IPS DF 6.9 (cell line): ENCODE results near the gene CACNG1.
"Not testable (repeated sequence)": the region's sequence is repeated elsewhere in the genome, so short reads cannot be mapped to it uniquely, and the experiment has no call there.

Experiments
- DNase-seq: peaks from one replicate; pipeline ENCODE4 v3.0.0-alpha.2; 2013; ENCODE audit warnings: low read depth, low spot score
- H3K27ac ChIP-seq: one replicate; pipeline ENCODE4 v1.5.1; 2013; ENCODE audit warnings: low read length, control low read depth
- H3K27me3 ChIP-seq: 2 replicates; pipeline ENCODE4 v1.6.1; 2013; ENCODE audit warnings: mild to moderate bottlenecking, low read length; ENCODE audit not compliant: control insufficient read depth, insufficient read depth
- H3K36me3 ChIP-seq: 2 replicates; pipeline ENCODE4 v1.6.1; 2013; ENCODE audit warnings: low read length; ENCODE audit not compliant: control insufficient read depth, insufficient read depth
- H3K4me1 ChIP-seq: 2 replicates; pipeline ENCODE4 v1.6.1; 2013; ENCODE audit warnings: low read length; ENCODE audit not compliant: control insufficient read depth, insufficient read depth
- H3K4me3 ChIP-seq: 2 replicates; pipeline ENCODE4 v1.5.1; 2013; ENCODE audit warnings: mild to moderate bottlenecking, low read length
- H3K9me3 ChIP-seq: 2 replicates; pipeline ENCODE4 v1.6.1; 2013; ENCODE audit warnings: low read length, inconsistent platforms; ENCODE audit not compliant: control insufficient read depth, insufficient read depth
- WGBS: extraction: QIAGEN DNeasy Blood & Tissue Kit; methylation state at CpG from one replicate; pipeline ENCODE4 v1.1.7; 2013; ENCODE audit warnings: mixed read lengths, missing lambda C conversion rate; ENCODE audit not compliant: insufficient read length, insufficient coverage; 5-methylcytosine and 5-hydroxymethylcytosine counted together

CACNG1 gene

DNA sequence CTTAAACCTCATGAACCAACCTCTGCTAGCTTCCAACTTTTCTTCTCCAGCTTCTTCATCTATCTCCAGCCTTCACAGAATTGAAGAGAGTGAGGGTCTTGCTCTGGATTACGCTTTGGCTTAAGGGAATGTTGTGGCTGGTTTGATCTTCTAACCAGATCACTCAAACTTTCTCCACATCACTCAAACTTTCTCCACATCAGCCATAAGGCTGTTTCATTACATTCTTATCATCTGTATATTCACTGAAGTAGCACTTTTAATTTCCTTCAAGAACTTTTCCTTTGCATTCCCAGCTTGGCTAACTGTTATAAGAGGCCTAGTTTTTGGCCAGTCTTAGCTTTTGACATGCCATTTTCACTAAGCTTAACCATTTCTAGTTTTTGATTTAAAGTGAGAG, 52.3 kb downstream of the CACNG1 start:
- no CpG with 5 or more reads among the region's 1 CpG for WGBS
- no peak overlapping the region for H3K27ac ChIP-seq
- H3K9me3 ChIP-seq, result no peaks in the 10 kb centered on the region
- DNase-seq, result no peak
- H3K36me3 ChIP-seq, result no peaks in the 10 kb centered on the region
- no peaks in the 10 kb centered on the region for H3K4me1 ChIP-seq
- no peaks in the 10 kb centered on the region for H3K27me3 ChIP-seq
- H3K4me3 ChIP-seq, result no peak overlapping the region

DNA sequence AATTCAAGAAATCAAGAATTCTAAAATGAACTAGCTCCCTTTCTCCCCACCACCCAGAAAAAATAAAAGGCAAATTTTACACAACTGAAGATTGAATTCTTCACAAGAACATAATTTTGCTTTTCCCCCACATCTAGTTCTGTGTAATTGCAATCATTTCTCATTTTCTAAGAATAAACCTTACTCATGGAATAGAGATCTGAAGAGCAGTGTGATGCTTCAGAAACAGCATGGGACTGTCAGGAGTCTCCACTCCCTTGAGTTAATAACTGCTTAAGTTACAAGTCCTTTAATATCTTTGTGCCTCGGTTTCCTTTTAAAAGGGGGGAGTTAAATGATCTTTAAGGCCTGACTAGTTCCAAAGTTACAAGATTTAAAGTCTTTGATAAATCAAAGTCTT, 53.7 kb downstream of the CACNG1 start:
- WGBS, result no CpG with 5 or more reads among the region's 1 CpG
- DNase-seq, result no peak
- Histone ChIP-seq H3K9me3 (no peaks in the 10 kb centered on the region), H3K4me1 (no peaks in the 10 kb centered on the region), H3K4me3 (no peak overlapping the region), H3K27me3 (no peaks in the 10 kb centered on the region), H3K27ac (no peak overlapping the region), H3K36me3 (no peaks in the 10 kb centered on the region)

DNA sequence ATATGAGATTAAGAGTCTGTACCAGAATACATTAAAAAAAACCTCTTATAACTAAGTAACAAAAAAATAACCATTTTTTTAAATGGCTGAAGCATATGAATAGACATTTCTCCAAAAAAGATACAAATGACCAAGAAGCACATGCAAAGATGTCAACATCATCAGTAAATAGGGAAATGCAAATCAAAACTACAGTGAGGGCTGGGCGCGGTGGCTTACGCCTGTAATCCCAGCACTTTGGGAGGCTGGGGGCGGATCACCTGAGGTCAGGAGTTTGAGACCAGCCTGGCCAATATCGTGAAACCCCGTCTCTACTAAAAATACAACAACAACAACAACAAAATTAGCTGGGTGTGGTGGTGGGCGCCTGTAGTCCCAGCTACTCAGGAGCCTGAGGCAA, 60.3 kb downstream of the CACNG1 start:
- WGBS, result no CpG with 5 or more reads among the region's 7 CpGs
- not testable (repeated sequence) for H3K36me3 ChIP-seq

DNA sequence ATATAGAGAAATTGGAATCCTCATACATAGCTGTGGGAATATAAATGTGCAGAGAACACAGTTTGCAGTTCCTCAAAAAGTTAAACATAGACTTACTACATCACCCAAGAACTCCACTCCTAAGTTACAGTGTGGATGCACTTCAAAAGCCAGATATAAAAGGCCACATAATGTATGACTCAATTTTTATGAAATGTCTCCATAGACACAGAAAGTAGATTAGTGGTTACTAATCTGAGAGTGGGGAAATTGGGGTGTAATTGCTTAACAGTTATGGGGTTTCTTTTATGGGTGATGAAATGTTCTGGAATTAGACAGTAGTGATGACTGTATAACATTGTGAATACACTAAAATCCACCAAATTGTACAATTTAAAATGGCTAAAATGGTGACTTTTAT, 60.9 kb downstream of the CACNG1 start:
- H3K27me3 ChIP-seq, result no peaks in the 10 kb centered on the region
- no peaks in the 10 kb centered on the region for H3K9me3 ChIP-seq
- no peaks in the 10 kb centered on the region for H3K4me1 ChIP-seq
- H3K27ac ChIP-seq, result no peak overlapping the region
- peaks cover 5% of the 10 kb centered on the region; the same call in 1 of the 2 replicates for H3K36me3 ChIP-seq
- no peak for DNase-seq
- H3K4me3 ChIP-seq, result no peak overlapping the region

More for the DNA sequence above, 60.3 kb downstream of the CACNG1 start:
- not testable (repeated sequence) for H3K27me3 ChIP-seq, H3K27ac ChIP-seq, H3K9me3 ChIP-seq, H3K4me1 ChIP-seq, H3K4me3 ChIP-seq, DNase-seq
